Bronchial epithelial cell (primary cell): ENCODE results near the gene GPC1. TPM values are rescaled to one million over a fixed set of nuclear protein-coding genes. Genes with fewer than 3 reads are reported as not detected.

Experiments used
- DNase-seq: peaks from one replicate; pipeline ENCODE4 v3.0.0-alpha.2; 2010; ENCODE audit warnings: low read depth
- FAIRE-seq: peaks from 2 replicates; lab custom pipeline; 2011; peaks lifted over from hg19 to GRCh38; lab: Jason Lieb, UNC
- H3K27me3 ChIP-seq: 2 replicates; pipeline ENCODE4 v1.5.1; 2011; ENCODE audit warnings: low read length; ENCODE audit not compliant: control insufficient read depth, insufficient read depth
- H3K36me3 ChIP-seq: 2 replicates; pipeline ENCODE4 v1.5.1; 2011; ENCODE audit warnings: low read length; ENCODE audit not compliant: control insufficient read depth, insufficient read depth
- H3K4me3 ChIP-seq: 2 replicates; pipeline ENCODE4 v1.5.1; 2011; ENCODE audit warnings: mild to moderate bottlenecking, low read depth, low read length, control low read depth
- CTCF ChIP-seq: IDR thresholded peaks from 2 replicates; pipeline ENCODE4 v1.5.1; 2011; ENCODE audit warnings: mild to moderate bottlenecking, moderate library complexity, low read length, control low read depth, inconsistent platforms; ENCODE audit not compliant: insufficient read depth, severe bottlenecking
- total RNA-seq: library from RNA; depleted of rRNA; stranded (reverse); fragments of >200 nt; gene quantifications from 2 replicates; pipeline ENCODE4 v1.2.1, GENCODE V29; 2014

GPC1 gene
- total RNA-seq, 1 donor from 2014 or later: 65.8 TPM

DNA sequence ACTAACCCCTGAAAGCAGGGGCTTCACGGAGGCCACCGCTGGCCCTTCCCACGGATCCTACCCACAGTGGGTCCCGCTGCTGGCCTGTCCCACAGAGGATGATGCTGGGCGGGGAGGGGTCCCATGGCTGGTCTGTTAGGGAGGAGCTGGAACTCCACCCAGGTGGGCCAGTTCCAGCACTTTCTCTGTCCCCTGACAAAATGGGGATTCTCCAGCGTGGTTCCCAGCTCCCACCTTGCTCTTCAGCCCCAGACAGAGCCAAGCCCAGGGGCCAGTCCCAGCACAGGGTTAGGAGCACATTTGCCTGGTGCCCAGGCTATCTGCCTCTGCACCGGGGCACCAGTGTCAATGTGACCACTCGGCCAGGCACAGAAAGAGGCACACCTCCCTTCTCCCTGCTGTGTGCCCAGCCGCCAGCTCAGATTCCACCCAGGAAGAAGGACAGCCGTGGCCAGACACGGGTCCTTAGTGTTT is 72.4 kb downstream of the GPC1 start:
- H3K4me3 ChIP-seq: no peak overlapping the region
- TF ChIP-seq CTCF: no peak
- no peaks in the 10 kb centered on the region for H3K36me3 ChIP-seq
- H3K27me3 ChIP-seq: no peaks in the 10 kb centered on the region
- DNase-seq (no peak), FAIRE-seq (no peak)

- no peaks in the 10 kb centered on the region for H3K27me3 ChIP-seq
- no peaks in the 10 kb centered on the region for H3K36me3 ChIP-seq
- no peak overlapping the region for H3K4me3 ChIP-seq
- no peak for TF ChIP-seq CTCF
- DNase-seq (no peak), FAIRE-seq (peak; percentile 32)
Observed at GRCh38 chr2:240508832-240509545, 73.5 kb downstream of the GPC1 start.

DNA sequence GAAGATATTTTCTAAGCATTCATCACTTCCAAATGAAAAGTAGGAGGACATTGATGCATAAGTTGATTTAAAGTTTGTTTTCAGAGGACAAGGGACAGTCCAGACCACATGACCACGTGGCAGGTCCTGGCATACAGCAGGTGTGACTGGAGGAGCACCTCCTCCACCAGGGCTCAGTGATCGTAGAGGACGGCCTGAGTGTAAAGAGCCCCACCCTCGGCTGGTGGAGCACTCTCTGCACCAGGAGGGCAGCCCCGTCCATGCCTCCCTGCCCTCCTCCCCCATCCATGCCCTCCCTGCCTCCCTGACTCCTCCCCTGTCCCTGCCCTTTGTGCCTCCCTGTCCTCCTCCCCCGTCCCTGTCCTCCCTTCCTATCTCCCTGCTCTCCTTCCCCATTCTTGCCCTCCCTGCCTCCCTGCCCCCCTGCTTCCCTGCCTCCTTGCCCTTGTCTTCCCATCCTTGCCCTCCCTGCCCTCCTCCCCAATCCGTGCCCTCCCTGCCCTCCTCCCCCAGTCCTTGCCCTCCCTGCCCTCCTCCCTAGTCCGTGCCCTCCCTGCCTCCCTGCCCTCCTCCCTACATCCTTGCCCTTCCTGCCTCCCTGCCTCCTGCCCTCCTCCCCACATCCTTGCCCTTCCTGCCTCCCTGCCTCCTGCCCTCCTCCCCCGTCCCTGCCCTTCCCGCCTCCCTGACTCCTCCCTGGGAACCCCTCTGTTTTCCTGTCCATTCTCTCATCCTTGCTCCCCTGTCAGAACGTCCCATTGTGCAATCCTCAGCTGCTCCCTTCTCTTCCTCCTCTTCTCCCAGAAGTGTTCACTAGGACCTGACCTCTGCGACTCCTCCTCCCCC is 74.4 kb downstream of the GPC1 start:
- FAIRE-seq (no peak), DNase-seq (no peak)
- H3K4me3 ChIP-seq: no peak overlapping the region
- H3K36me3 ChIP-seq: no peaks in the 10 kb centered on the region
- no peaks in the 10 kb centered on the region for H3K27me3 ChIP-seq
- TF ChIP-seq CTCF: no peak

DNA sequence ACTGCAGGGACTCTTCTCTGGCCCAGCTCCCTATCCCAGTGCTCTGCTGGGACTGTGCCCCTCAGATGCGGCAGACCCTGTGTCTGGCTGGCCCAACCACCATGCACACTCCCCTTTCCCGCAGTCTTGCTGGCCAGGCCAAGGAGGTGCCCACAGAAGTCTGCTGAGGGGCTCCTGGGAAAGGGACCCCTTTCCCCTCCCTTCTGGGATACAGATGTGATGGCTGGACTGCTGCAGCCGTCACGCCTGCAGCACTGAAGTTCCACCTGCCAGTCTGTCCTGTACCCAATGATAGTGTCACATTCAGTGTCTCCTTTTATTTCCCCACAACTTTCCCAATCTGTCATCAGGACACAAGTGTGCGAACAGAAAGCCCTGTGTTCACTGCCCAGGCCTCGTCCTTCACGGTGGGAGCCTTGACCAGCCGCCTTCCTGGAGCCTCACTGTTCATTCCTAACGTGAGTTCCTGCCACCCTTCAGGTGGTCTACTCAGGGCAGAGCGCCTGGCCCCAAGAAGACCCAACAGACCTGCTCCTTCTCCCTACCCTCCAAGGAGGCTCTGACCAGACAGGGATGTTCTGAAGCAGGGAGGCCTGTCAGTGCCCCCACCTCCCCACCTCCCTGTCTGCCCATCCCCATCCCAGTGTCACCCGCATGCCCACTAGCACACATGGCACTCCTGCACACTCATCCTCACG is 75.2 kb downstream of the GPC1 start:
- no peak for TF ChIP-seq CTCF
- H3K4me3 ChIP-seq: no peak overlapping the region
- FAIRE-seq: peak; percentile 13
- DNase-seq: no peak
- H3K36me3 ChIP-seq: no peaks in the 10 kb centered on the region
- H3K27me3 ChIP-seq: no peaks in the 10 kb centered on the region

DNA sequence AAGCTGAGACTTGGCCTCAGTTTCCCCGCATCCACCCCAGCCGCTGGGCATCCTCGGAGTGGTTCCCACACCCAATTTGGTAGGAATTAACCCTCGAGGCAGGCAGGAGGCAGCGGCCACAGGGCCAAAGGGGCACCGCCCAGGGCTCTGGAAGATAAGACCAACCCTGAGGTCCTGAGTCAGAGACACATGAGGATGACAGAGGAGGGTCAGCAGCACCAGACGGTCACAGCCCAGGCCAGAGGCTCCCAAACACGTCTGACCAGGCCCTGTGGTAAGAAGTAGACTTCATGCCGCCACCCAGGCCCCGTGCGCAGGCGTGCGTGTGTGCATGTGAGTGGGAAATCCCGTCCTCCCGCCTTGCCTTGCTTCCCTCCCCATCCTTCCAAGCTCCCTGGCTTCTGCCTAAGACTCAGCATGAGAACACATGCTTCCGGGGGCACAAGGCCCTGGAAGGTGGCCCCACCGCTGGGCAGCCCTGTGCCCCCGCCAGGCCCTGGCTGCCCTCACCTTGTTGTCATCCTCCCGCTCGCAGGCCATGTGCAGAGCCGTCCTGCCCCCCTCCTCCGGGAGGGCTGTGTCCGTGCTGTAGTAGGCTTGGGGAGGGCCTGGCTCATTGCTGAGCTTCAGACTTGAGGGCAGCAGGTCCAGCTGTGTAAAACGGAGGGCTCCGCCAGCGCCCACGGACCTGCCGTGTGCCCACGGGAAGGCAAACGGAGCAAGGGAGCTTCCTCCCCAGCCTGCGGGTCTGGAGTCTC is 76.1 kb downstream of the GPC1 start:
- Histone ChIP-seq H3K4me3 (no peak overlapping the region), H3K36me3 (no peaks in the 10 kb centered on the region), H3K27me3 (no peaks in the 10 kb centered on the region)
- no peak for TF ChIP-seq CTCF
- no peak for DNase-seq
- no peak for FAIRE-seq
